K562 (cell line): ENCODE results near the gene HIVEP3. TPM values are rescaled to one million over a fixed set of nuclear protein-coding genes. Genes with fewer than 3 reads are reported as not detected.
A peak's percentile ranks its signal among the peaks of the same experiment; 100 is the strongest.

ENCODE experiments used
- ATAC-seq: fragments of 200-7000 bp; cut with Tn5 transposase; 3 replicates; pipeline ENCODE4 v1.9.1; 2020; ENCODE audit warnings: moderate library complexity
- BruUV-seq: library from RNA; stranded (reverse); fragments of 400-500 nt; replicated peaks from 2 replicates; lab custom pipeline; 2021; lab: Mats Ljungman, UMichigan
- CTCF ChIA-PET: fragments of 300-600 bp; formaldehyde crosslinking; extraction: SDS; loops from one replicate; lab custom pipeline; 2021; ENCODE audit warnings: low intra/inter-chr PET ratio; lab: Yijun Ruan, JAX
- POLR2A ChIA-PET: fragments of 300-600, 350-650 bp; sonication (Branson Sonifier 250); formaldehyde crosslinking; extraction: SDS; loops from one replicate; lab custom pipeline; 2021; ENCODE audit warnings: antibody characterized with exemption, inconsistent platforms; lab: Yijun Ruan, JAX
- DNase-seq, 4 experiments: peaks; one replicate each; pipeline versions ENCODE4 v3.0.0 to v3.0.0-alpha.2; 2011 to 2018; ENCODE audit warnings: low spot score in 3 of 4, mixed read lengths in 3 of 4; ENCODE audit errors: extremely low read depth in 1 of 4
- FAIRE-seq: peaks from 2 replicates; lab custom pipeline; 2011; peaks lifted over from hg19 to GRCh38; lab: Jason Lieb, UNC
- H2AFZ ChIP-seq: 2 replicates; pipeline ENCODE4 v1.6.0; 2011; ENCODE audit warnings: low read depth, low read length, control low read depth, inconsistent platforms
- H3K27ac ChIP-seq: fragments of 200-600 bp; 3 replicates; pipeline ENCODE4 v1.8.0; 2011; ENCODE audit warnings: low read depth, mild to moderate bottlenecking, control low read depth, inconsistent platforms, low read length, moderate library complexity, mixed read lengths; ENCODE audit errors: extremely low read depth
- H3K27me3 ChIP-seq, 2 experiments: fragments of 300-600 bp in 1 of 2; 2 replicates in 1 of 2; 3 replicates in 1 of 2; pipeline versions ENCODE4 v1.6.0 to v1.8.0; 2011; ENCODE audit warnings: inconsistent platforms in 2 of 2, low read length in 2 of 2, mild to moderate bottlenecking in 1 of 2, mixed read lengths in 1 of 2, moderate library complexity in 1 of 2; ENCODE audit not compliant: control insufficient read depth in 2 of 2, insufficient read depth in 2 of 2
- H3K36me3 ChIP-seq: fragments of 300-600 bp; 3 replicates; pipeline ENCODE4 v1.8.0; 2011; ENCODE audit warnings: mild to moderate bottlenecking, low read length, inconsistent platforms; ENCODE audit not compliant: control insufficient read depth, insufficient read depth
- H3K4me1 ChIP-seq, 2 experiments: fragments of 200-600 bp in 1 of 2; replicated peaks in 1 of 2; 2 replicates in 1 of 2; 3 replicates in 1 of 2; pipeline versions ENCODE4 v1.5.1 to v1.8.0; 2011; ENCODE audit warnings: inconsistent platforms in 2 of 2, low read length in 2 of 2, mild to moderate bottlenecking in 1 of 2, mixed read lengths in 1 of 2, moderate library complexity in 1 of 2; ENCODE audit not compliant: control insufficient read depth in 2 of 2, insufficient read depth in 2 of 2
- H3K4me2 ChIP-seq: 2 replicates; pipeline ENCODE4 v1.6.1; 2011; ENCODE audit warnings: low read length, control low read depth, inconsistent platforms, mixed read lengths; ENCODE audit not compliant: insufficient read depth
- H3K4me3 ChIP-seq: fragments of 200-600 bp; sonication (generic), shearing (Covaris generic); 2 replicates; pipeline ENCODE4 v1.5.1; 2016; ENCODE audit warnings: control low read depth, inconsistent platforms
- H3K79me2 ChIP-seq: fragments of 200-600 bp; 3 replicates; pipeline ENCODE4 v1.8.0; 2011; ENCODE audit warnings: low read length, inconsistent platforms; ENCODE audit not compliant: control insufficient read depth, insufficient read depth
- H3K9ac ChIP-seq, 2 experiments: 2 replicates each; pipeline versions ENCODE4 v1.6.0 to v1.6.1; 2011; ENCODE audit warnings: low read depth in 2 of 2, low read length in 2 of 2, control low read depth in 1 of 2, inconsistent platforms in 1 of 2, mild to moderate bottlenecking in 1 of 2, mixed read lengths in 1 of 2; ENCODE audit not compliant: insufficient read depth in 1 of 2
- H3K9me1 ChIP-seq: one replicate; pipeline ENCODE4 v1.6.0; 2011; ENCODE audit warnings: inconsistent platforms, mild to moderate bottlenecking, low read length, moderate library complexity; ENCODE audit not compliant: control insufficient read depth, insufficient read depth
- H3K9me3 ChIP-seq: replicated peaks from 2 replicates; pipeline ENCODE4 v1.5.1; 2011; ENCODE audit warnings: low read depth, low read length, inconsistent platforms; ENCODE audit not compliant: control insufficient read depth, insufficient read depth
- H4K20me1 ChIP-seq: replicated peaks from 2 replicates; pipeline ENCODE4 v1.6.1; 2011; ENCODE audit warnings: low read length, inconsistent platforms, mixed read lengths; ENCODE audit not compliant: control insufficient read depth, insufficient read depth
- ATF1 ChIP-seq, 2 experiments: fragments of 450-650 bp in 1 of 2; IDR thresholded peaks; 2 replicates each; pipeline ENCODE4 v1.6.1; 2016; ENCODE audit warnings: missing compliant biosample characterization in 1 of 2, missing genetic modification characterization in 1 of 2
- PTBP1 ChIP-seq: fragments of 200-400 bp; formaldehyde crosslinking; IDR thresholded peaks from 2 replicates; pipeline ENCODE4 v1.6.1; 2017; ENCODE audit warnings: low read depth, low read length
- RBM25 ChIP-seq: fragments of 200-400 bp; formaldehyde crosslinking; IDR thresholded peaks from 2 replicates; pipeline ENCODE4 v1.6.1; 2018; ENCODE audit warnings: low read length, low read depth, moderate library complexity; ENCODE audit not compliant: severe bottlenecking
- whole genome bisulfite sequencing: fragments of 100-300 bp; shearing (Covaris generic); methylation state at CpG from one replicate; pipeline ENCODE4 v1.1.6; 2016; ENCODE audit warnings: low coverage, mixed read lengths; ENCODE audit not compliant: insufficient coverage; ENCODE audit errors: missing lambda C conversion rate; 5-methylcytosine and 5-hydroxymethylcytosine counted together
- in situ Hi-C: fragments of 300-500 bp; cut with MboI; formaldehyde crosslinking; loops from 4 replicates; pipeline ENCODE4 v1.15.0; 2018; ENCODE audit warnings: inconsistent platforms, mixed read lengths
- intact Hi-C: fragments of 100-400 bp; cut with micrococcal nuclease; formaldehyde crosslinking; loops from 2 replicates; pipeline ENCODE4 v1.14.2; 2022
- polyA plus RNA-seq, 8 experiments: library from polyadenylated mRNA; depleted of rRNA in 4 of 8; stranded (reverse) in 5 of 8; unstranded in 3 of 8; fragments of >200 nt; fragmentation: Nextera tagmentation in 2 of 8; fragmentation: Illumina TruSeq in 1 of 8; extraction: Ambion mirVana in 2 of 8; extraction: Trizol in 1 of 8; gene quantifications; 2 replicates each; pipeline versions ENCODE4 v1.2.1 to v1.2.3, GENCODE V29; 2011 to 2014; ENCODE audit warnings: inconsistent platforms in 1 of 8, missing spikeins in 1 of 8
- total RNA-seq, 7 experiments: library from RNA; depleted of rRNA in 6 of 7; stranded (reverse); fragments of >200 nt in 6 of 7; fragmentation: Illumina TruSeq in 2 of 7; extraction: Trizol in 2 of 7; gene quantifications; 2 replicates each; pipeline versions ENCODE4 v1.2.1 to v1.2.3, GENCODE V29; 2011 to 2021; ENCODE audit warnings: low replicate concordance in 1 of 7
- TF ChIP-seq, protein P1 (sequence below), 3 experiments: fragments of 200-800 bp in 1 of 3; fragments of 250-450 bp in 1 of 3; fragments of 450-650 bp in 1 of 3; sonication (Bioruptor Pico) in 1 of 3; sonication (Bioruptor generic) in 1 of 3; formaldehyde crosslinking in 1 of 3; IDR thresholded peaks; 2 replicates each; pipeline versions ENCODE4 v1.6.1 to v1.8.0; 2016 to 2022; ENCODE audit warnings: mild to moderate bottlenecking in 2 of 3, missing genetic modification characterization in 2 of 3, missing compliant biosample characterization in 1 of 3, moderate library complexity in 1 of 3

HIVEP3 gene
- total and polyA plus RNA-seq, 9 of the 15 experiments (the other 6 are each of a cell fraction or from before 2014, with no cell fraction given), result 0.09 to 0.58 (median 0.34) TPM; not detected in 1

GRCh38 chr1:41656825-41657500 is 261.8 kb downstream of the HIVEP3 start:
- no peaks in the 10 kb centered on the region for H3K36me3 ChIP-seq
- no peaks in the 10 kb centered on the region for H3K9me3 ChIP-seq
- no peak for ATAC-seq
- peaks cover 25 to 48% of the 10 kb centered on the region in 2 experiments for H3K27me3 ChIP-seq
- POLR2A ChIA-PET, result interaction anchor here (0.8 to 1.3 kb wide), 2 partner anchors 52 to 130 kb away, joined by 3 read pairs; no protein-coding TSS in a partner anchor
- no peak overlapping the region for H3K27ac ChIP-seq
- FAIRE-seq, result no peak
- no TSS peak for BruUV-seq
- intact Hi-C loops (no loop called here), in situ Hi-C loops (no loop called here)
- no peak overlapping the region for H3K4me2 ChIP-seq
- H4K20me1 ChIP-seq, result no peaks in the 10 kb centered on the region
- H3K4me1 ChIP-seq, result peaks cover 0 to 5% of the 10 kb centered on the region in 2 experiments; a peak in 1 of 5 replicates
- H3K9me1 ChIP-seq, result no peaks in the 10 kb centered on the region
- CTCF ChIA-PET, result no interaction called here
- H3K79me2 ChIP-seq, result no peaks in the 10 kb centered on the region
- under 1% methylated on average over 9 of the region's 9 CpGs for WGBS
- H3K9ac ChIP-seq, result no peak overlapping the region
- DNase-seq, result no peak
- H2AFZ ChIP-seq, result no peak overlapping the region
- H3K4me3 ChIP-seq, result no peak overlapping the region
- TF ChIP-seq, protein P1, sequence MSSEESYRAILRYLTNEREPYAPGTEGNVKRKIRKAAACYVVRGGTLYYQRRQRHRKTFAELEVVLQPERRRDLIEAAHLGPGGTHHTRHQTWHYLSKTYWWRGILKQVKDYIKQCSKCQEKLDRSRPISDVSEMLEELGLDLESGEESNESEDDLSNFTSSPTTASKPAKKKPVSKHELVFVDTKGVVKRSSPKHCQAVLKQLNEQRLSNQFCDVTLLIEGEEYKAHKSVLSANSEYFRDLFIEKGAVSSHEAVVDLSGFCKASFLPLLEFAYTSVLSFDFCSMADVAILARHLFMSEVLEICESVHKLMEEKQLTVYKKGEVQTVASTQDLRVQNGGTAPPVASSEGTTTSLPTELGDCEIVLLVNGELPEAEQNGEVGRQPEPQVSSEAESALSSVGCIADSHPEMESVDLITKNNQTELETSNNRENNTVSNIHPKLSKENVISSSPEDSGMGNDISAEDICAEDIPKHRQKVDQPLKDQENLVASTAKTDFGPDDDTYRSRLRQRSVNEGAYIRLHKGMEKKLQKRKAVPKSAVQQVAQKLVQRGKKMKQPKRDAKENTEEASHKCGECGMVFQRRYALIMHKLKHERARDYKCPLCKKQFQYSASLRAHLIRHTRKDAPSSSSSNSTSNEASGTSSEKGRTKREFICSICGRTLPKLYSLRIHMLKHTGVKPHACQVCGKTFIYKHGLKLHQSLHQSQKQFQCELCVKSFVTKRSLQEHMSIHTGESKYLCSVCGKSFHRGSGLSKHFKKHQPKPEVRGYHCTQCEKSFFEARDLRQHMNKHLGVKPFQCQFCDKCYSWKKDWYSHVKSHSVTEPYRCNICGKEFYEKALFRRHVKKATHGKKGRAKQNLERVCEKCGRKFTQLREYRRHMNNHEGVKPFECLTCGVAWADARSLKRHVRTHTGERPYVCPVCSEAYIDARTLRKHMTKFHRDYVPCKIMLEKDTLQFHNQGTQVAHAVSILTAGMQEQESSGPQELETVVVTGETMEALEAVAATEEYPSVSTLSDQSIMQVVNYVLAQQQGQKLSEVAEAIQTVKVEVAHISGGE (CRISPR knock-in tag; IDR thresholded peaks at IDR 0.05), result no peak
- TF ChIP-seq RBM25 (peak; percentile 62), ATF1 (CRISPR knock-in tag; IDR thresholded peaks at IDR 0.05) (no peak), ATF1 (tag; IDR thresholded peaks at IDR 0.05) (no peak), PTBP1 (no peak)
